HG03432 (cell line): ENCODE results near the gene AGAP2.
"Not testable (repeated sequence)": the region's sequence is repeated elsewhere in the genome, so short reads cannot be mapped to it uniquely, and the experiment has no call there.

Experiments used
- ATAC-seq: cut with Tn5 transposase; IDR thresholded peaks from one replicate; pipeline ENCODE4 v1.9.1; 2021; ENCODE audit warnings: mild to moderate bottlenecking, moderate library complexity; ENCODE audit not compliant: unreplicated experiment

The AGAP2 gene

GRCh38 chr12:57724003-57724935, 14.3 kb downstream of the AGAP2 start:
- no peak for ATAC-seq

GRCh38 chr12:57723630-57723962, 14.9 kb downstream of the AGAP2 start:
- no peak for ATAC-seq

- no peak for ATAC-seq
These were observed 15.6 kb downstream of the AGAP2 start for GRCh38 chr12:57722716-57723629.

GRCh38 chr12:57721846-57722608, 16.5 kb downstream of the AGAP2 start:
- ATAC-seq: not testable (repeated sequence)

GRCh38 chr12:57720606-57721595, 17.6 kb downstream of the AGAP2 start:
- no peak for ATAC-seq

- no peak for ATAC-seq
These were observed 18.6 kb downstream of the AGAP2 start for GRCh38 chr12:57719777-57720605.

GRCh38 chr12:57718641-57719528, 19.7 kb downstream of the AGAP2 start:
- no peak for ATAC-seq

- no peak for ATAC-seq
These were observed 20.5 kb downstream of the AGAP2 start for GRCh38 chr12:57717846-57718640.

- ATAC-seq: no peak
These were observed 21.4 kb downstream of the AGAP2 start for GRCh38 chr12:57717131-57717530.

- no peak for ATAC-seq
These were observed 22.2 kb downstream of the AGAP2 start for GRCh38 chr12:57716305-57716704.

- ATAC-seq: no peak
These were observed 22.8 kb downstream of the AGAP2 start for GRCh38 chr12:57715786-57716185.

GRCh38 chr12:57715036-57715748, 23.4 kb downstream of the AGAP2 start:
- not testable (repeated sequence) for ATAC-seq

- no peak for ATAC-seq
These were observed 25.3 kb downstream of the AGAP2 start for GRCh38 chr12:57713209-57713608.

GRCh38 chr12:57712701-57713100, 25.8 kb downstream of the AGAP2 start:
- no peak for ATAC-seq

- ATAC-seq: no peak
These were observed 30.2 kb downstream of the AGAP2 start for GRCh38 chr12:57708296-57708695.

GRCh38 chr12:57707250-57707649, 31.3 kb downstream of the AGAP2 start:
- no peak for ATAC-seq
